ENCODE data around the gene PPP1R10.
A peak's percentile ranks its signal among the peaks of the same experiment; 100 is the strongest.

PPP1R10 gene

GRCh38 chr6:30618270-30618797 lies 1.3 kb upstream of the PPP1R10 start:
- no peak for DNase-seq

GRCh38 chr6:30617565-30618269 lies 674 bp upstream of the PPP1R10 start, which contains the start of gene MRPS18B:
TSS of gene MRPS18B (plus strand) at chr6:30617840. CDS start at chr6:30617866, 26 bp downstream.
- peak; percentile 98 for DNase-seq

- peak; percentile 51 for DNase-seq
Measured at GRCh38 chr6:30615958-30616810, 859 bp downstream of the PPP1R10 start.

- DNase-seq = peak; percentile 69
Measured at GRCh38 chr6:30615219-30615957, 1.7 kb downstream of the PPP1R10 start.

- peak; percentile 94 for DNase-seq
Measured at GRCh38 chr6:30614843-30615218, 2.2 kb downstream of the PPP1R10 start.

GRCh38 chr6:30614044-30614842 lies 2.8 kb downstream of the PPP1R10 start:
- DNase-seq = no peak

- peak; percentile 35 for DNase-seq
Measured at GRCh38 chr6:30613251-30614043, 3.6 kb downstream of the PPP1R10 start.

- no peak for DNase-seq
Measured at GRCh38 chr6:30612687-30613248, 4.3 kb downstream of the PPP1R10 start.

- DNase-seq = no peak
Measured at GRCh38 chr6:30612213-30612612, 4.8 kb downstream of the PPP1R10 start.

- DNase-seq = no peak
Measured at GRCh38 chr6:30611856-30612194, 5.2 kb downstream of the PPP1R10 start.

GRCh38 chr6:30611150-30611855 lies 5.7 kb downstream of the PPP1R10 start:
- no peak for DNase-seq

- DNase-seq = no peak
Measured at GRCh38 chr6:30610065-30610464, 7.0 kb downstream of the PPP1R10 start.

- DNase-seq = no peak
Measured at GRCh38 chr6:30603961-30604360, 13.1 kb downstream of the PPP1R10 start.

GRCh38 chr6:30601815-30602641 lies 15.0 kb downstream of the PPP1R10 start:
- no peak for DNase-seq

- no peak for DNase-seq
Measured at GRCh38 chr6:30601436-30601814, 15.6 kb downstream of the PPP1R10 start.

- no peak for DNase-seq
Measured at GRCh38 chr6:30600451-30600961, 16.5 kb downstream of the PPP1R10 start.

- DNase-seq = no peak
Measured at GRCh38 chr6:30599625-30600324, 17.3 kb downstream of the PPP1R10 start.

- no peak for DNase-seq
Measured at GRCh38 chr6:30598912-30599624, 18.0 kb downstream of the PPP1R10 start.

All from activated CD4-positive, alpha-beta T cell treated with anti-CD3 and anti-CD28 coated beads, Interleukin-2, Interleukin-6, amounts not matched to agents 100 ng/mL and 50 ng/mL, durations not matched to agents 16 hours and 8 hours (primary cell).